Liver (tissue), 9 donors: Measurements from ENCODE around the gene MUC13. TPM values are rescaled to one million over a fixed set of nuclear protein-coding genes. Genes with fewer than 3 reads are reported as not detected.

ENCODE experiments used
- DNase-seq: peaks from one replicate; pipeline ENCODE4 v3.0.0-alpha.2; 2017; ENCODE audit warnings: low spot score
- H3K27ac ChIP-seq, 2 donors: one replicate each; pipeline ENCODE4 v1.7.0; 2013; ENCODE audit warnings: inconsistent platforms in 2 of 2, low read length in 2 of 2, control low read depth in 1 of 2, low read depth in 1 of 2, mild to moderate bottlenecking in 1 of 2
- H3K27me3 ChIP-seq, 4 donors: one replicate each; pipeline versions ENCODE4 v1.6.1 to v1.7.0; 2013; ENCODE audit warnings: low read length in 3 of 4, inconsistent platforms in 1 of 4, mild to moderate bottlenecking in 1 of 4, moderate library complexity in 1 of 4; ENCODE audit not compliant: control insufficient read depth in 4 of 4, insufficient read depth in 4 of 4
- H3K36me3 ChIP-seq, 4 donors: one replicate each; pipeline versions ENCODE4 v1.6.1 to v1.7.0; 2013; ENCODE audit warnings: low read length in 3 of 4, mild to moderate bottlenecking in 3 of 4, low read depth in 1 of 4, moderate library complexity in 1 of 4; ENCODE audit not compliant: control insufficient read depth in 4 of 4, insufficient read depth in 3 of 4
- H3K4me1 ChIP-seq, 4 donors: one replicate each; pipeline versions ENCODE4 v1.6.1 to v1.7.0; 2013; ENCODE audit warnings: low read length in 3 of 4, mild to moderate bottlenecking in 3 of 4, moderate library complexity in 1 of 4; ENCODE audit not compliant: control insufficient read depth in 4 of 4, insufficient read depth in 4 of 4
- H3K4me3 ChIP-seq, 3 donors: one replicate each; pipeline versions ENCODE4 v1.6.1 to v1.7.0; 2013; ENCODE audit warnings: low read length in 3 of 3, control low read depth in 1 of 3, low read depth in 1 of 3, mild to moderate bottlenecking in 1 of 3
- H3K9ac ChIP-seq, 2 donors: one replicate each; pipeline ENCODE4 v1.7.0; 2013; ENCODE audit warnings: low read length in 2 of 2, mild to moderate bottlenecking in 2 of 2, moderate library complexity in 2 of 2, control low read depth in 1 of 2, low read depth in 1 of 2
- H3K9me3 ChIP-seq, 4 donors: one replicate each; pipeline versions ENCODE4 v1.6.1 to v1.7.0; 2013; ENCODE audit warnings: low read length in 3 of 4; ENCODE audit not compliant: control insufficient read depth in 4 of 4
- EGR1 ChIP-seq, 2 donors: IDR thresholded peaks; 2 replicates each; pipeline ENCODE4 v1.6.1; 2016 to 2018; ENCODE audit warnings: antibody characterized with exemption in 2 of 2, low read depth in 2 of 2
- FOXA1 ChIP-seq: IDR thresholded peaks from 2 replicates; pipeline ENCODE4 v1.6.1; 2016; ENCODE audit warnings: antibody characterized with exemption
- FOXA2 ChIP-seq: IDR thresholded peaks from 2 replicates; pipeline ENCODE4 v1.6.1; 2016; ENCODE audit warnings: antibody characterized with exemption
- GABPA ChIP-seq, 2 donors: IDR thresholded peaks in 1 of 2; conservative IDR thresholded peaks in 1 of 2; 2 replicates each; pipeline ENCODE4 v1.6.1; 2016; ENCODE audit warnings: antibody characterized with exemption in 2 of 2, mild to moderate bottlenecking in 1 of 2, moderate library complexity in 1 of 2
- HNF4A ChIP-seq, 2 donors: conservative IDR thresholded peaks; 2 replicates each; pipeline ENCODE4 v1.6.1; 2016; ENCODE audit warnings: antibody characterized with exemption in 2 of 2, mild to moderate bottlenecking in 2 of 2
- HNF4G ChIP-seq: IDR thresholded peaks from 2 replicates; pipeline ENCODE4 v1.6.1; 2016; ENCODE audit warnings: antibody characterized with exemption
- JUND ChIP-seq, 2 donors: IDR thresholded peaks; 2 replicates each; pipeline ENCODE4 v1.6.1; 2016; ENCODE audit warnings: antibody characterized with exemption in 2 of 2
- NR2F2 ChIP-seq: IDR thresholded peaks from 2 replicates; pipeline ENCODE4 v1.6.1; 2016; ENCODE audit warnings: antibody characterized with exemption
- RAD21 ChIP-seq, 2 donors: IDR thresholded peaks; 2 replicates each; pipeline ENCODE4 v1.6.1; 2016; ENCODE audit warnings: antibody characterized with exemption in 2 of 2, mild to moderate bottlenecking in 2 of 2
- RXRA ChIP-seq, 2 donors: IDR thresholded peaks; 2 replicates each; pipeline ENCODE4 v1.6.1; 2017 to 2018; ENCODE audit warnings: antibody characterized with exemption in 2 of 2, mild to moderate bottlenecking in 1 of 2
- SP1 ChIP-seq: IDR thresholded peaks from 2 replicates; pipeline ENCODE4 v1.6.1; 2018; ENCODE audit warnings: antibody characterized with exemption, mild to moderate bottlenecking
- TAF1 ChIP-seq: conservative IDR thresholded peaks from 2 replicates; pipeline ENCODE4 v1.6.1; 2016; ENCODE audit warnings: antibody characterized with exemption, mild to moderate bottlenecking
- YY1 ChIP-seq: IDR thresholded peaks from 2 replicates; pipeline ENCODE4 v1.6.1; 2016; ENCODE audit warnings: antibody characterized with exemption, mild to moderate bottlenecking
- WGBS: extraction: QIAGEN DNeasy Blood & Tissue Kit; methylation state at CpG from one replicate; pipeline ENCODE4 v1.1.7; 2013; 5-methylcytosine and 5-hydroxymethylcytosine counted together
- polyA plus RNA-seq, 2 donors: library from polyadenylated mRNA; stranded (reverse) in 1 of 2; unstranded in 1 of 2; fragments of 200-250 nt in 1 of 2; fragments of >200 nt in 1 of 2; fragmentation: Nextera tagmentation in 1 of 2; extraction: Ambion mirVana in 1 of 2; gene quantifications; one replicate each; pipeline versions ENCODE4 v1.2.1 to v1.2.3, GENCODE V29; 2013 to 2015
- total RNA-seq, 2 donors: library from RNA; depleted of rRNA; stranded (reverse); fragments of >200 nt; gene quantifications; one replicate each; pipeline ENCODE4 v1.2.3, GENCODE V29; 2014
- TF ChIP-seq, protein P1 (sequence below): IDR thresholded peaks from 2 replicates; pipeline ENCODE4 v1.6.1; 2016; ENCODE audit warnings: antibody characterized with exemption
- TF ChIP-seq, protein P2 (sequence below): IDR thresholded peaks from 2 replicates; pipeline ENCODE4 v1.6.1; 2016; ENCODE audit warnings: antibody characterized with exemption, mild to moderate bottlenecking
- TF ChIP-seq, protein P3 (sequence below): IDR thresholded peaks from 2 replicates; pipeline ENCODE4 v1.6.1; 2016; ENCODE audit warnings: antibody characterized with exemption
- TF ChIP-seq, protein P4 (sequence below): fragments of 150-350 bp; IDR thresholded peaks from 2 replicates; pipeline ENCODE4 v1.5.1; 2017; ENCODE audit warnings: improper control_type of control experiment, low read depth, low read length; ENCODE audit not compliant: missing input control
- TF ChIP-seq, protein P5 (sequence below): IDR thresholded peaks from 2 replicates; pipeline ENCODE4 v1.6.1; 2016; ENCODE audit warnings: antibody characterized with exemption
- donor health status: healthy.
- donor health status: healthy.
- donor health status: healthy.
- donor health status: healthy.
- donor health status: healthy.

Gene MUC13
- total and polyA plus RNA-seq, 4 donors: under 0.01 to 0.45 TPM; not detected in 2

DNA sequence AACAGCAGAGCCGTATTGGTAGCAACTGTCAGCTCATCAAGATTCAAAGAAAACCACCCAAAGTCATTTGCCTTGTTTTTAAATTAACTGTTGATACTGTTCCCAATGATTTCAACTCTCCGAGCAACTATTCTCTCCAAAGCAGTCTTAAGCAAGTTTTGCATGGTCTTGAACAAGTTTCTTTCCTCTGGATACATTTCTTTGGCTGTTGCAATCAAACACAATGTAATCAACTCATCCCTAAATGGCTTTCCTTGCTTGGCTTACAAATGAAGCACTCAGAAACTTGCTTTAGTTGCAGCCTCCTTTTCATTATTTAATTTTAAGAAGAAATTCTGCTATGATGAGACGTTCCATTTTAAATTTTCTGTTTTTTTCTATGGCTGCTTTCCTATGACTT is 15.5 kb upstream of the MUC13 start:
- H3K36me3 ChIP-seq: no peaks in the 10 kb centered on the region
- H3K9ac ChIP-seq: no peak overlapping the region
- TF ChIP-seq FOXA1 (no peak), YY1 (no peak), RAD21 (IDR thresholded peaks at IDR 0.05) (no peak)
- TF ChIP-seq, protein P1, sequence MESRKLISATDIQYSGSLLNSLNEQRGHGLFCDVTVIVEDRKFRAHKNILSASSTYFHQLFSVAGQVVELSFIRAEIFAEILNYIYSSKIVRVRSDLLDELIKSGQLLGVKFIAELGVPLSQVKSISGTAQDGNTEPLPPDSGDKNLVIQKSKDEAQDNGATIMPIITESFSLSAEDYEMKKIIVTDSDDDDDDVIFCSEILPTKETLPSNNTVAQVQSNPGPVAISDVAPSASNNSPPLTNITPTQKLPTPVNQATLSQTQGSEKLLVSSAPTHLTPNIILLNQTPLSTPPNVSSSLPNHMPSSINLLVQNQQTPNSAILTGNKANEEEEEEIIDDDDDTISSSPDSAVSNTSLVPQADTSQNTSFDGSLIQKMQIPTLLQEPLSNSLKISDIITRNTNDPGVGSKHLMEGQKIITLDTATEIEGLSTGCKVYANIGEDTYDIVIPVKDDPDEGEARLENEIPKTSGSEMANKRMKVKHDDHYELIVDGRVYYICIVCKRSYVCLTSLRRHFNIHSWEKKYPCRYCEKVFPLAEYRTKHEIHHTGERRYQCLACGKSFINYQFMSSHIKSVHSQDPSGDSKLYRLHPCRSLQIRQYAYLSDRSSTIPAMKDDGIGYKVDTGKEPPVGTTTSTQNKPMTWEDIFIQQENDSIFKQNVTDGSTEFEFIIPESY: no peak
- no peak for DNase-seq
- no peaks in the 10 kb centered on the region for H3K27me3 ChIP-seq
- no peaks in the 10 kb centered on the region for H3K9me3 ChIP-seq
- H3K4me3 ChIP-seq: no peak overlapping the region
- WGBS: 84% methylated on average over 3 of the region's 3 CpGs
- no peaks in the 10 kb centered on the region for H3K4me1 ChIP-seq
- H3K27ac ChIP-seq: no peak overlapping the region

DNA sequence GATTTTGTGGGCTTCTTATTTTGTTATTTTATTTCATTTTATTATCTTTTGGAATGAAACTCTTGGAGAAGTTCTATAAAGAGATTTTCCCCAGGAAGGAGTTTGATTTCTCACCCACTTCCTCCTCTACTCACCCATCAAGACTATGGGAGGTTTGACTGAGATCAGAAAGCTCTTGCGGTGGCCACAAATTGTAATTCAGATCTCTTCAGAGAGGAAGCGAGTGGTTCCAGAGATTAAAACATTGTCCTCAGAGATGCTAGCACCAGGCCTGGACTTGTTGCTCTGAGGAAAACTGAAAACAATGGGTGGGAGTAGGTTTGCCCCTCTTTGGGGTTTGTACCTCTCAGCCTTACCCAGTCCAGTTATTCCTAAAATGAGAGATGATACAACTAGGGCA is 8.1 kb upstream of the MUC13 start:
- TF ChIP-seq GABPA (IDR thresholded peaks at IDR 0.05 in 1 of 2, conservative IDR thresholded peaks at IDR 0.05 in 1 of 2) (no peak), SP1 (no peak), RXRA (IDR thresholded peaks at IDR 0.05) (no peak), TAF1 (no peak), JUND (IDR thresholded peaks at IDR 0.05) (no peak), YY1 (no peak), HNF4G (no peak), NR2F2 (no peak), FOXA1 (no peak), FOXA2 (no peak), EGR1 (IDR thresholded peaks at IDR 0.05; ENCODE audit: low read depth in 2 of 2) (no peak), RAD21 (IDR thresholded peaks at IDR 0.05) (no peak), HNF4A (conservative IDR thresholded peaks at IDR 0.05) (no peak)
- TF ChIP-seq, protein P2, sequence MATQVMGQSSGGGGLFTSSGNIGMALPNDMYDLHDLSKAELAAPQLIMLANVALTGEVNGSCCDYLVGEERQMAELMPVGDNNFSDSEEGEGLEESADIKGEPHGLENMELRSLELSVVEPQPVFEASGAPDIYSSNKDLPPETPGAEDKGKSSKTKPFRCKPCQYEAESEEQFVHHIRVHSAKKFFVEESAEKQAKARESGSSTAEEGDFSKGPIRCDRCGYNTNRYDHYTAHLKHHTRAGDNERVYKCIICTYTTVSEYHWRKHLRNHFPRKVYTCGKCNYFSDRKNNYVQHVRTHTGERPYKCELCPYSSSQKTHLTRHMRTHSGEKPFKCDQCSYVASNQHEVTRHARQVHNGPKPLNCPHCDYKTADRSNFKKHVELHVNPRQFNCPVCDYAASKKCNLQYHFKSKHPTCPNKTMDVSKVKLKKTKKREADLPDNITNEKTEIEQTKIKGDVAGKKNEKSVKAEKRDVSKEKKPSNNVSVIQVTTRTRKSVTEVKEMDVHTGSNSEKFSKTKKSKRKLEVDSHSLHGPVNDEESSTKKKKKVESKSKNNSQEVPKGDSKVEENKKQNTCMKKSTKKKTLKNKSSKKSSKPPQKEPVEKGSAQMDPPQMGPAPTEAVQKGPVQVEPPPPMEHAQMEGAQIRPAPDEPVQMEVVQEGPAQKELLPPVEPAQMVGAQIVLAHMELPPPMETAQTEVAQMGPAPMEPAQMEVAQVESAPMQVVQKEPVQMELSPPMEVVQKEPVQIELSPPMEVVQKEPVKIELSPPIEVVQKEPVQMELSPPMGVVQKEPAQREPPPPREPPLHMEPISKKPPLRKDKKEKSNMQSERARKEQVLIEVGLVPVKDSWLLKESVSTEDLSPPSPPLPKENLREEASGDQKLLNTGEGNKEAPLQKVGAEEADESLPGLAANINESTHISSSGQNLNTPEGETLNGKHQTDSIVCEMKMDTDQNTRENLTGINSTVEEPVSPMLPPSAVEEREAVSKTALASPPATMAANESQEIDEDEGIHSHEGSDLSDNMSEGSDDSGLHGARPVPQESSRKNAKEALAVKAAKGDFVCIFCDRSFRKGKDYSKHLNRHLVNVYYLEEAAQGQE: no peak
- TF ChIP-seq, protein P3, sequence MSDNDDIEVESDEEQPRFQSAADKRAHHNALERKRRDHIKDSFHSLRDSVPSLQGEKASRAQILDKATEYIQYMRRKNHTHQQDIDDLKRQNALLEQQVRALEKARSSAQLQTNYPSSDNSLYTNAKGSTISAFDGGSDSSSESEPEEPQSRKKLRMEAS: no peak
- TF ChIP-seq, protein P1: no peak
- TF ChIP-seq, protein P4, sequence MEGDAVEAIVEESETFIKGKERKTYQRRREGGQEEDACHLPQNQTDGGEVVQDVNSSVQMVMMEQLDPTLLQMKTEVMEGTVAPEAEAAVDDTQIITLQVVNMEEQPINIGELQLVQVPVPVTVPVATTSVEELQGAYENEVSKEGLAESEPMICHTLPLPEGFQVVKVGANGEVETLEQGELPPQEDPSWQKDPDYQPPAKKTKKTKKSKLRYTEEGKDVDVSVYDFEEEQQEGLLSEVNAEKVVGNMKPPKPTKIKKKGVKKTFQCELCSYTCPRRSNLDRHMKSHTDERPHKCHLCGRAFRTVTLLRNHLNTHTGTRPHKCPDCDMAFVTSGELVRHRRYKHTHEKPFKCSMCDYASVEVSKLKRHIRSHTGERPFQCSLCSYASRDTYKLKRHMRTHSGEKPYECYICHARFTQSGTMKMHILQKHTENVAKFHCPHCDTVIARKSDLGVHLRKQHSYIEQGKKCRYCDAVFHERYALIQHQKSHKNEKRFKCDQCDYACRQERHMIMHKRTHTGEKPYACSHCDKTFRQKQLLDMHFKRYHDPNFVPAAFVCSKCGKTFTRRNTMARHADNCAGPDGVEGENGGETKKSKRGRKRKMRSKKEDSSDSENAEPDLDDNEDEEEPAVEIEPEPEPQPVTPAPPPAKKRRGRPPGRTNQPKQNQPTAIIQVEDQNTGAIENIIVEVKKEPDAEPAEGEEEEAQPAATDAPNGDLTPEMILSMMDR: no peak
- TF ChIP-seq, protein P5, sequence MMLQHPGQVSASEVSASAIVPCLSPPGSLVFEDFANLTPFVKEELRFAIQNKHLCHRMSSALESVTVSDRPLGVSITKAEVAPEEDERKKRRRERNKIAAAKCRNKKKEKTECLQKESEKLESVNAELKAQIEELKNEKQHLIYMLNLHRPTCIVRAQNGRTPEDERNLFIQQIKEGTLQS: no peak
- no peak for DNase-seq
- no peak overlapping the region for H3K9ac ChIP-seq
- H3K9me3 ChIP-seq: no peaks in the 10 kb centered on the region
- H3K27me3 ChIP-seq: no peaks in the 10 kb centered on the region
- H3K4me1 ChIP-seq: no peaks in the 10 kb centered on the region
- H3K36me3 ChIP-seq: no peaks in the 10 kb centered on the region
- no peak overlapping the region for H3K27ac ChIP-seq
- H3K4me3 ChIP-seq: no peak overlapping the region
- WGBS: 95% methylated on average over 2 of the region's 2 CpGs
